Gastroesophageal sphincter (tissue), 4 donors: Measurements from ENCODE around the gene CDK1. TPM values are rescaled to one million over a fixed set of nuclear protein-coding genes. Genes with fewer than 3 reads are reported as not detected.

ENCODE experiments used
- ATAC-seq: fragments of 150-250 bp; one replicate; pipeline ENCODE4 v1.9.1; 2016; ENCODE audit warnings: mild to moderate bottlenecking, moderate library complexity
- H3K27ac ChIP-seq, 4 donors: fragments of 200-600 bp; sonication (generic) in 3 of 4; 1 replicate in 3 of 4; 2 replicates in 1 of 4; pipeline ENCODE4 v1.5.1; 2016 to 2019
- H3K27me3 ChIP-seq: fragments of 200-600 bp; sonication (generic); one replicate; pipeline ENCODE4 v1.5.1; 2019
- H3K36me3 ChIP-seq, 2 donors: fragments of 200-600 bp; sonication (generic); one replicate each; pipeline ENCODE4 v1.5.1; 2019; ENCODE audit warnings: control low read depth in 1 of 2
- H3K4me1 ChIP-seq, 3 donors: fragments of 200-600 bp; sonication (generic); 1 replicate in 2 of 3; 2 replicates in 1 of 3; pipeline ENCODE4 v1.5.1; 2016 to 2019; ENCODE audit warnings: control low read depth in 2 of 3
- H3K4me3 ChIP-seq, 2 donors: fragments of 200-600 bp; sonication (generic); one replicate each; pipeline ENCODE4 v1.5.1; 2019; ENCODE audit warnings: mild to moderate bottlenecking in 1 of 2, moderate library complexity in 1 of 2
- H3K9me3 ChIP-seq, 3 donors: fragments of 200-600 bp; sonication (generic); one replicate each; pipeline ENCODE4 v1.5.1; 2017 to 2019; ENCODE audit warnings: control low read depth in 2 of 3
- EP300 ChIP-seq: sonication (generic); formaldehyde crosslinking; IDR thresholded peaks from one replicate; pipeline ENCODE4 v1.6.1; 2017; ENCODE audit warnings: antibody characterized with exemption, mild to moderate bottlenecking
- POLR2A ChIP-seq, 2 donors: fragments of 450-650 bp; IDR thresholded peaks; one replicate each; pipeline ENCODE4 v1.6.1; 2017; ENCODE audit warnings: antibody characterized with exemption in 2 of 2, mild to moderate bottlenecking in 2 of 2, moderate library complexity in 1 of 2
- POLR2AphosphoS5 ChIP-seq: sonication (generic); formaldehyde crosslinking; IDR thresholded peaks from one replicate; pipeline ENCODE4 v1.6.1; 2017; ENCODE audit warnings: antibody characterized with exemption
- WGBS, 2 donors: methylation state at CpG; one replicate each; pipeline ENCODE4 v1.1.5; 2018; ENCODE audit warnings: low coverage in 1 of 2; 5-methylcytosine and 5-hydroxymethylcytosine counted together
- total RNA-seq, 4 donors: library from RNA; depleted of rRNA; stranded (reverse); fragments of >200 nt; gene quantifications; one replicate each; pipeline ENCODE4 v1.1.0, GENCODE V29; 2016
- TF ChIP-seq, protein P1 (sequence below), 4 experiments: fragments of 200-600 bp in 2 of 4; fragments of 450-650 bp in 2 of 4; sonication (generic) in 1 of 4; IDR thresholded peaks; one replicate each; pipeline ENCODE4 v1.5.1; 2017 to 2019; ENCODE audit warnings: antibody characterized with exemption in 4 of 4, mild to moderate bottlenecking in 2 of 4, moderate library complexity in 2 of 4

CDK1 gene
- total RNA-seq, 4 donors from 2014 or later: 0.40 to 6.9 (median 1.3) TPM

DNA sequence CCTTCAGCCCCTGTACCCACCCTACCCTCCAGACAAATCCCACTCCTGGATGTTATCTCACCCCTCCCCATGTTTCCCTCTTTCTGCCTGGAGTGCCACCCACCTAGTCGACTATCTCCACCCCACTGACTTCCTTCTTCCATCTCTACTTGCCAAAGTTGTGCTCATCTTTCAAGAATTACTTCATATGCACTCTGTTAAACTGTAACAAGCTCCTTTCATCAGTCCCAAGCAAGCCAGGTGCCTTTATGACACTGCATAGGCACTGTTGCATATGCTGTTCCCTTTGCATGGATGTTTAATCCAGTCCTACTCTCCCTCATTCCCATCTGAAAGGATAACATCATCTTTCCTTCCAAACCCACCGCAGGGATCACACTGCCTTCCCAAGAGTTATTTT lies 8.9 kb upstream of the CDK1 start:
- no peak overlapping the region for H3K4me3 ChIP-seq
- no peaks in the 10 kb centered on the region for H3K36me3 ChIP-seq
- TF ChIP-seq EP300 (no peak), POLR2A (IDR thresholded peaks at IDR 0.05) (no peak), POLR2AphosphoS5 (no peak)
- TF ChIP-seq, protein P1, sequence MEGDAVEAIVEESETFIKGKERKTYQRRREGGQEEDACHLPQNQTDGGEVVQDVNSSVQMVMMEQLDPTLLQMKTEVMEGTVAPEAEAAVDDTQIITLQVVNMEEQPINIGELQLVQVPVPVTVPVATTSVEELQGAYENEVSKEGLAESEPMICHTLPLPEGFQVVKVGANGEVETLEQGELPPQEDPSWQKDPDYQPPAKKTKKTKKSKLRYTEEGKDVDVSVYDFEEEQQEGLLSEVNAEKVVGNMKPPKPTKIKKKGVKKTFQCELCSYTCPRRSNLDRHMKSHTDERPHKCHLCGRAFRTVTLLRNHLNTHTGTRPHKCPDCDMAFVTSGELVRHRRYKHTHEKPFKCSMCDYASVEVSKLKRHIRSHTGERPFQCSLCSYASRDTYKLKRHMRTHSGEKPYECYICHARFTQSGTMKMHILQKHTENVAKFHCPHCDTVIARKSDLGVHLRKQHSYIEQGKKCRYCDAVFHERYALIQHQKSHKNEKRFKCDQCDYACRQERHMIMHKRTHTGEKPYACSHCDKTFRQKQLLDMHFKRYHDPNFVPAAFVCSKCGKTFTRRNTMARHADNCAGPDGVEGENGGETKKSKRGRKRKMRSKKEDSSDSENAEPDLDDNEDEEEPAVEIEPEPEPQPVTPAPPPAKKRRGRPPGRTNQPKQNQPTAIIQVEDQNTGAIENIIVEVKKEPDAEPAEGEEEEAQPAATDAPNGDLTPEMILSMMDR (IDR thresholded peaks at IDR 0.05): no peak
- ATAC-seq: no peak
- H3K27me3 ChIP-seq: no peaks in the 10 kb centered on the region
- H3K9me3 ChIP-seq: no peaks in the 10 kb centered on the region
- H3K27ac ChIP-seq: no peak overlapping the region
- no peaks in the 10 kb centered on the region for H3K4me1 ChIP-seq
- 52 to 56% methylated on average over 2 of the region's 2 CpGs for WGBS, 2 donors

DNA sequence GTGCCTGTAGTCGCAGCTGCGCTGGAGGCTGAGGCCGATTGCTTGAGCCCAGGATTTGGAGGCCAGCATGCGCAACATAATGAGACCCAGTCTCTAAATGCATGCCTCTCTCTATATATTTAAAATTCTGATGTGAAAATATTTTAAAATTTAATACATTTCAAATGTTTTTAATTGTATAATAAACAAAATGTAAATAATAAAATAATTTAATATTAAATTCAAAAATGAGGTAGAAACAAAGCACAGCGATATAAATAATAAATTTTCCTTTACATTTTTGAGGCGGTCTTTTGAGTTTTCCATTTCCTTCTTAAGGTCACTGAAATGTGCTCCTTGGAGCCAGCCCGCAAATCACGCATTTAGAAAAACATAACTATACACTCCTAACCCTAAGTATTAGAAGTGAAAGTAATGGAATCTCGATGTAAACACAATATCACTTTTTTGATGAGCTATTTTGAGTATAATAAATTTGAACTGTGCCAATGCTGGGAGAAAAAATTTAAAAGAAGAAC lies 523 bp upstream of the CDK1 start:
- peak; percentile 5 for ATAC-seq
- no peaks in the 10 kb centered on the region for H3K36me3 ChIP-seq
- 31 to 44% methylated on average over 7 to 9 of the region's 9 CpGs for WGBS, 2 donors
- no peaks in the 10 kb centered on the region for H3K9me3 ChIP-seq
- peak overlapping the region in 1 of 4 donors; percentile 5 for H3K27ac ChIP-seq
- H3K4me1 ChIP-seq: peaks cover 0 to 15% (median 5%) of the 10 kb centered on the region in 3 donors
- TF ChIP-seq POLR2AphosphoS5: no peak
- TF ChIP-seq, protein P1 (IDR thresholded peaks at IDR 0.05): no peak
- no peak for TF ChIP-seq EP300
- TF ChIP-seq POLR2A (IDR thresholded peaks at IDR 0.05): no peak
- peak overlapping the region; percentile 35 to 64 for H3K4me3 ChIP-seq
- peaks cover 25% of the 10 kb centered on the region for H3K27me3 ChIP-seq

DNA sequence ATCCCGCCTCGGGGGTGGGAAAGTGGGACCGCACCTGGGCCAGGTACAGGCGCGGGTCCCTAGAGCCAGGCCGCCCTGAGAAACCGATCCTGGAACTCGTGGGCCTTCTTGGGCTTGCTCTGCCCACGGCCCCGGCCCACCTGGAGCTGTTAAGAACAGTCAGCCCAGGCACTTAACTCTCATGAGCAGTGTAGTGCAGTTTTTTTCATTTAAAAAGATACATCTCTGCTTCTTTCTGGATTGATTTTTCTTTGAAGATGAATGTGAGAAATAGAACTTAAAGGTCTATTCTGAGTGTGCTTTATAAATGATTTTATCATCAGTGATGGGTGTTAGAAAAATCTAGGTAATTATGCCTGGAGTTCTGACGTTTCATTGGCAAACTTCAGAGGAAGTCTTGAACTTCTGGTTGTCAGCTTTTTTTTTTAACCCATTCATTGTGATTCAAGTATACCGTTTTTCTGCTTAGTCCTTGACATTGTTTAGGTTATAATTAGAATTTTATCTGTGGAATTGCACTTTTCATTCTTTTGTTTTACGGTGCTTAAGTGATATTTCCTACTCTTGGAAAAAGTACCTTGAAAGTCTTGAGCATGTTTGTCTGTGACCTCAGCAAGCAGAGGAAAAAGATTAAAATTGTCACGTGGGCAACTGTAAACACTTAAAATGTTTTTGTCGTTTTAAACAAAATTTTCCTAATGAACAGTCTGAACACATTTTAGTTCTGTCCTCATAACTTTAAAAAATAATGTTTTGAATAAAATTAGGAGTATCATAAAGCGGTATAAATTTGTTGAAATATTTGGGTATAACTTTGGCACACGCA lies 906 bp downstream of the CDK1 start:
- peaks cover 0 to 15% (median 5%) of the 10 kb centered on the region in 3 donors for H3K4me1 ChIP-seq
- no peaks in the 10 kb centered on the region for H3K36me3 ChIP-seq
- ATAC-seq: no peak
- peaks cover 25% of the 10 kb centered on the region for H3K27me3 ChIP-seq
- H3K27ac ChIP-seq: no peak overlapping the region
- TF ChIP-seq, protein P1 (IDR thresholded peaks at IDR 0.05): no peak
- no peak for TF ChIP-seq EP300
- no peak for TF ChIP-seq POLR2A (IDR thresholded peaks at IDR 0.05)
- TF ChIP-seq POLR2AphosphoS5: no peak
- peak overlapping the region; percentile 35 to 64 for H3K4me3 ChIP-seq
- H3K9me3 ChIP-seq: no peaks in the 10 kb centered on the region
- 11 to 13% methylated on average over 11 to 12 of the region's 17 CpGs for WGBS, 2 donors

DNA sequence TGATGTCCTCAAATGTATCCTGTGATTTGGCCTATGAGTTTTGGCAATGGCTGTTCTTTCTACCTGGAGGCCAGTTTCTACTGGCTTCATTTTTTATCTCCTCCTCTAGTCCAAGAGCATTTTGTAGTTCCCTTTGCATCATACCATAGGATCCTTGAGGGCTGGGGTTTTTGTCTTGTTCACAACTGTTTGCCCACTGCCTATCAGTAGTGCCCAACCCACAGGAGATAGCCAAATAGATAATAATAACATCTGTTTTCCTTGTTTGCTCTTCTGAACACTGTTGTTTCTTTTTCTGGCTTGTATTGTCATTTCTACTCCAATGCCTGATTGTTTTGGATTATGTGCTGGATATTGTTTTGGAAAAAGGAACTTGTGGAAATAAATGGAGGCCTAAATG lies 3.4 kb downstream of the CDK1 start:
- Histone ChIP-seq H3K4me3 (no peak overlapping the region), H3K36me3 (no peaks in the 10 kb centered on the region), H3K27ac (no peak overlapping the region), H3K4me1 (peaks cover 0 to 15% (median 5%) of the 10 kb centered on the region in 3 donors), H3K27me3 (peaks cover 25% of the 10 kb centered on the region), H3K9me3 (no peaks in the 10 kb centered on the region)
- TF ChIP-seq POLR2A (IDR thresholded peaks at IDR 0.05) (no peak), EP300 (no peak), POLR2AphosphoS5 (no peak)
- TF ChIP-seq, protein P1 (IDR thresholded peaks at IDR 0.05): no peak
- no peak for ATAC-seq

DNA sequence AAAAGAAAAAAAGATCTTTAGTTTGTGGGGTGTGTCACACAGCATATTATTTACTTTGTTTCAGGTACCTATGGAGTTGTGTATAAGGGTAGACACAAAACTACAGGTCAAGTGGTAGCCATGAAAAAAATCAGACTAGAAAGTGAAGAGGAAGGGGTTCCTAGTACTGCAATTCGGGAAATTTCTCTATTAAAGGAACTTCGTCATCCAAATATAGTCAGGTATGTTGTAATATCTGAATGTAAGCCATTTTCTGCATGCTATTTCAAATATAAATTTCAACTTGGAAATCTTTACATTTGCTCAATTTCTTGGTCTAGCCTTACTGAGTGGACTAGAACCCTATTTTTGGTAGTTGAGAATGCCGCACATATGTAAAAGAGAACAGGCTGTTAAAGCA lies 6.4 kb downstream of the CDK1 start:
- TF ChIP-seq, protein P1 (IDR thresholded peaks at IDR 0.05): no peak
- TF ChIP-seq POLR2A (IDR thresholded peaks at IDR 0.05) (no peak), POLR2AphosphoS5 (no peak), EP300 (no peak)
- no peaks in the 10 kb centered on the region for H3K36me3 ChIP-seq
- 80 to 88% methylated on average over 3 of the region's 3 CpGs for WGBS, 2 donors
- peaks cover 12% of the 10 kb centered on the region for H3K27me3 ChIP-seq
- no peak overlapping the region for H3K27ac ChIP-seq
- no peak overlapping the region for H3K4me3 ChIP-seq
- ATAC-seq: no peak
- H3K4me1 ChIP-seq: no peaks in the 10 kb centered on the region
- no peaks in the 10 kb centered on the region for H3K9me3 ChIP-seq
